Sigmoid colon (tissue), 7 donors: ENCODE data around the gene VGLL4. TPM values are rescaled to one million over a fixed set of nuclear protein-coding genes. Genes with fewer than 3 reads are reported as not detected.
A peak's percentile ranks its signal among the peaks of the same experiment; 100 is the strongest.

Source experiments
- DNase-seq: peaks from one replicate; pipeline ENCODE4 v3.0.0-alpha.2; 2019
- H3K27ac ChIP-seq, 4 donors: fragments of 200-600 bp; sonication (generic); one replicate each; pipeline ENCODE4 v1.5.1; 2016 to 2019; ENCODE audit warnings: mild to moderate bottlenecking in 1 of 4
- H3K27me3 ChIP-seq, 3 donors: fragments of 200-600 bp; sonication (generic); one replicate each; pipeline ENCODE4 v1.5.1; 2019; ENCODE audit warnings: mild to moderate bottlenecking in 1 of 3
- H3K36me3 ChIP-seq, 4 donors: fragments of 200-600 bp; sonication (generic); one replicate each; pipeline ENCODE4 v1.5.1; 2016 to 2019
- H3K4me1 ChIP-seq, 4 donors: fragments of 200-600 bp; sonication (generic); one replicate each; pipeline ENCODE4 v1.5.1; 2017 to 2019
- H3K4me3 ChIP-seq, 4 donors: fragments of 200-600 bp; sonication (generic); one replicate each; pipeline ENCODE4 v1.5.1; 2017 to 2019; ENCODE audit warnings: mild to moderate bottlenecking in 2 of 4, moderate library complexity in 1 of 4
- H3K9me3 ChIP-seq, 4 donors: fragments of 200-600 bp in 3 of 4; sonication (generic) in 3 of 4; one replicate each; pipeline versions ENCODE4 v1.5.1 to v1.6.1; 2013 to 2019
- EP300 ChIP-seq, 4 donors: sonication (generic); formaldehyde crosslinking; IDR thresholded peaks; one replicate each; pipeline ENCODE4 v1.6.1; 2017; ENCODE audit warnings: antibody characterized with exemption in 4 of 4
- POLR2A ChIP-seq, 2 donors: fragments of 450-650 bp; IDR thresholded peaks; one replicate each; pipeline ENCODE4 v1.6.1; 2016; ENCODE audit warnings: antibody characterized with exemption in 2 of 2, mild to moderate bottlenecking in 2 of 2, moderate library complexity in 2 of 2
- POLR2AphosphoS5 ChIP-seq, 4 donors: sonication (generic); formaldehyde crosslinking; IDR thresholded peaks; one replicate each; pipeline ENCODE4 v1.6.1; 2017; ENCODE audit warnings: antibody characterized with exemption in 4 of 4
- WGBS, 2 donors: extraction: QIAGEN DNeasy Blood & Tissue Kit; methylation state at CpG; one replicate each; pipeline ENCODE4 v1.1.7; 2013; 5-methylcytosine and 5-hydroxymethylcytosine counted together
- intact Hi-C: fragments of 100-400 bp; cut with DNase I; formaldehyde crosslinking; loops from one replicate; pipeline ENCODE4 v1.15.1; 2023
- polyA plus RNA-seq, 3 donors: library from polyadenylated mRNA; stranded (reverse); fragments of 200-250 nt; gene quantifications; one replicate each; pipeline ENCODE4 v1.2.3, GENCODE V29; 2013
- total RNA-seq, 4 donors: library from RNA; depleted of rRNA; stranded (reverse); fragments of >200 nt; gene quantifications; one replicate each; pipeline ENCODE4 v1.1.0, GENCODE V29; 2016
- TF ChIP-seq, protein P1 (sequence below), 4 experiments: fragments of 450-650 bp in 3 of 4; fragments of 200-600 bp in 1 of 4; IDR thresholded peaks; one replicate each; pipeline ENCODE4 v1.5.1; 2016 to 2019; ENCODE audit warnings: antibody characterized with exemption in 4 of 4, mild to moderate bottlenecking in 3 of 4, moderate library complexity in 2 of 4
- donor health status: healthy with polysubstance abuse.
- donor health status: Bipolar disorder and iron deficiency.
- donor health status: healthy.

VGLL4 gene
- total and polyA plus RNA-seq, 7 donors, result 26.4 to 56.5 (median 41.5) TPM

DNA sequence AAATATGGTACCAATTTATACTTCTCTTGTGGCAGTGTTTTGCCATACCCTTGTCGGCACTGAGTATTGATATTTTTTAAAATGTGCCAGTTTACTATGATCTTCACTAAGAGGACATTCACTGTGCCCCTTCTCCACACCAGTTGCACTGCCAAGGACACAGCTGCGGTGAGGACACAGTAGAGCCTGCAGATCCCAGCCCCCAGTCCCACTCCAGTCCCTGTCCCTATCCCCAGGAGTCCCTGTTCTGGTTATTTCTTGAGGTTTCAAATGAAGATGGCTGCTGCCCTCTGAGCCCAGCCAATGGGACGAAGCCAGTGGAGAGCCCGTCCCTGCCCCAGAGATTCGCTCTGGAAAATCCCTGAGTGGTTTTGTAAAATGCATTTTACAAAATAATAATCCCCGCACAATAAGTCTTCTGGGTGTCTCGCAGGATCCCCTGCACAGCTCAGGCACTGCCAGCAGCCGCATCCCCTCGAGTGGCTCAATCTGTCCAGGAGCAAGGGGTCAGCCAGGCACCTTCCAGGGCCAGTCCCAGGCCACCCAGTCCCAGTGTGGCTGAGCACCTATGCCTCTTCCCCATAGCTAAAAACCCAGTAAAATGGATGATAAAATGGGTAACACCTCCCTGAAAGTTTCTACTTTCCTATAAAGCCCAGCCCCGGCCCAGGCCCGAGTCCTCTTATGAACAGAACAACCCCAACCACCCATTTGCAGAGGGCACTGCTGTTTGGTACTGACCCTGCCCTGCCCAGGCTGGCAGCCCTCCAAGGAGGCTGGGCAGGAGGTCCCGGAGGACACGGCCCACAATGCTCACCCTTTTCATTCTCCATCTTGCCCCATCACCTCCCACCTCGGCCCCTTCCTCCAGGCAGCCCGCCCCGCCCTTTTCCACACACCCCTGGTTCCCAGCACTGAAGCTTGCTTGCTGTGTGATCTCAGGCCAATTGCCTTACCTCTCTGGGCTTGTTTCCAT lies 91.1 kb downstream of the VGLL4 start:
- WGBS, 2 donors, result 92 to 95% methylated on average over 16 of the region's 16 CpGs
- no peaks in the 10 kb centered on the region for H3K27me3 ChIP-seq
- TF ChIP-seq POLR2A (IDR thresholded peaks at IDR 0.05) (no peak), POLR2AphosphoS5 (IDR thresholded peaks at IDR 0.05) (no peak), EP300 (IDR thresholded peaks at IDR 0.05) (no peak)
- TF ChIP-seq, protein P1, sequence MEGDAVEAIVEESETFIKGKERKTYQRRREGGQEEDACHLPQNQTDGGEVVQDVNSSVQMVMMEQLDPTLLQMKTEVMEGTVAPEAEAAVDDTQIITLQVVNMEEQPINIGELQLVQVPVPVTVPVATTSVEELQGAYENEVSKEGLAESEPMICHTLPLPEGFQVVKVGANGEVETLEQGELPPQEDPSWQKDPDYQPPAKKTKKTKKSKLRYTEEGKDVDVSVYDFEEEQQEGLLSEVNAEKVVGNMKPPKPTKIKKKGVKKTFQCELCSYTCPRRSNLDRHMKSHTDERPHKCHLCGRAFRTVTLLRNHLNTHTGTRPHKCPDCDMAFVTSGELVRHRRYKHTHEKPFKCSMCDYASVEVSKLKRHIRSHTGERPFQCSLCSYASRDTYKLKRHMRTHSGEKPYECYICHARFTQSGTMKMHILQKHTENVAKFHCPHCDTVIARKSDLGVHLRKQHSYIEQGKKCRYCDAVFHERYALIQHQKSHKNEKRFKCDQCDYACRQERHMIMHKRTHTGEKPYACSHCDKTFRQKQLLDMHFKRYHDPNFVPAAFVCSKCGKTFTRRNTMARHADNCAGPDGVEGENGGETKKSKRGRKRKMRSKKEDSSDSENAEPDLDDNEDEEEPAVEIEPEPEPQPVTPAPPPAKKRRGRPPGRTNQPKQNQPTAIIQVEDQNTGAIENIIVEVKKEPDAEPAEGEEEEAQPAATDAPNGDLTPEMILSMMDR (IDR thresholded peaks at IDR 0.05), result no peak
- peaks cover 0 to 43% (median 32%) of the 10 kb centered on the region in 4 donors for H3K4me1 ChIP-seq
- DNase-seq, result peak; percentile 60
- H3K36me3 ChIP-seq, result peaks cover 0 to 8% (median 0%) of the 10 kb centered on the region in 4 donors
- H3K9me3 ChIP-seq, result no peaks in the 10 kb centered on the region
- peak overlapping the region in 1 of 4 donors; percentile 61 for H3K27ac ChIP-seq
- H3K4me3 ChIP-seq, result no peak overlapping the region
- intact Hi-C loops, result no loop called here

DNA sequence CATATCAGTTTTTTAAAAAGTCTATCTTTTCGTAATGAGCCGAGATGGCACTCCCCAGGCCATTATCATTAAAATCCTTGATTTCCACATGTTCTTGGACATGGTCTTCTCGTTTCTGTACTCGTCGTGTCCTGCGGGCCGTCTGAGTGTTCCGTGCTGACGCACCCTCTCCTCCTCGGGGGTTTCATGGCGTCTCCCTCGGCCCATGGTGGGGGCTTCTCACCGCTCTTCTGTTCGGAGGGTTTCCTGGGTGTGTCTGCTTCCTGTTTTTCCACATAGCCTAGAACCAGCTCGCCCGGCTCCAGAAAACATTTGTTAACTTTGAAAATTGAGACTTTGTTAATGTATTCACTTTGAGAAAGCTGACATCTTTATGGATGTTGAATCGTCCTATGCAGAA lies 92.7 kb downstream of the VGLL4 start:
- 88 to 90% methylated on average over 17 of the region's 17 CpGs for WGBS, 2 donors
- Histone ChIP-seq H3K4me1 (peaks cover 0 to 28% (median 20%) of the 10 kb centered on the region in 4 donors), H3K27ac (no peak overlapping the region), H3K4me3 (no peak overlapping the region), H3K27me3 (no peaks in the 10 kb centered on the region), H3K36me3 (peaks cover 0 to 8% (median 0%) of the 10 kb centered on the region in 4 donors), H3K9me3 (no peaks in the 10 kb centered on the region)
- peak; percentile 49 for DNase-seq
- TF ChIP-seq EP300 (IDR thresholded peaks at IDR 0.05) (no peak), POLR2AphosphoS5 (IDR thresholded peaks at IDR 0.05) (no peak), POLR2A (IDR thresholded peaks at IDR 0.05) (no peak)
- intact Hi-C loops, result no loop called here

DNA sequence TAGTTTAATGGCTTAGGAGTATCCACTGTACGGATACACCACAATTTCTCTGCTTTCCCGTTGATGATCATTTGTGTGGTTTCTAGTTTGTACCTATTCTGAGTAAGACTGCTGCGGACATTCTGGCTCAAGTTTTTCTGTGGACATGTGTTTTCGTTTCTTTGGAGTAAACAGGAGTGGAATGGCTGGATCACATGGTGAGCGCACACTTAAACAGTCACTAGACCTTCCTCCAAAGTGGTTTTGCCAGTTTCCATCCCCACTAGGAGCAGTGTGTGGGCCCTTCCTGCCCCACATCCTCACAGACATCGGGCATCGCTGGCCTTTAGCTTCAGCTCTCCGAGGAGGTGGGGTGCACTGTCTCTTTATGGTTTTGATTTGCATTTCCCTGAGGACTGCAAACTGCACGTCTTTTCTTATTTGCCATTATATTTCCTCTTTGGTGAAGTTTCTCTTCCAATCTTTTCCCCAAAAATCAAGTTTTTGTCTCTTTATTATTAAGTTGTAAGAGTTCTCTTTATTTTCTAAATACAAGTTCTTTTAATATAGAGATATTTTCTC lies 94.1 kb downstream of the VGLL4 start:
- 83 to 87% methylated on average over 9 of the region's 9 CpGs for WGBS, 2 donors

DNA sequence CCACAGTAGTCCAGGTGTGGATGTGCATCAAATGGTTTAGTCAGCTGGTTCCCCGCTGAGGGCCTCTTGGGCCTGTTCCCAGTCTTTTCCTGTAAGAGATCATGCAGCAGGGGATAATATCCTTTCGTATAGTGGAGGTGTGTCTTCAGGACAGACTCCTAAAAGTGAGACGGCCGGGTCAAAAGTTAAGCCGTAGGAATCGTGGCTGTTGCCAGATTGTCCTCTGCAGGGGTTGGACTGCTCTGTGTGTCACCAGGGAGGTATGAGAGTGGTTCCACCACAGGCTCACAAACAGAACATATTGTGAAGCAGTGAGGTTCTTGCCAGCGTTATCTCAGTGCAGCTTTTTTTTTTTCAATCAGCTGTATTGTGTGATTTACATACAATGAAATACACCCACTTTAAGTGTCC lies 95.0 kb downstream of the VGLL4 start:
- H3K4me1 ChIP-seq, result peaks cover 0 to 8% (median 6%) of the 10 kb centered on the region in 4 donors
- no peaks in the 10 kb centered on the region for H3K9me3 ChIP-seq
- H3K27me3 ChIP-seq, result no peaks in the 10 kb centered on the region
- 29 to 50% methylated on average over 7 of the region's 7 CpGs for WGBS, 2 donors
- peaks cover 0 to 2% (median 0%) of the 10 kb centered on the region in 4 donors for H3K36me3 ChIP-seq
- DNase-seq, result peak; percentile 70
- intact Hi-C loops, result no loop called here
- no peak overlapping the region for H3K4me3 ChIP-seq
- TF ChIP-seq, protein P1 (IDR thresholded peaks at IDR 0.05), result no peak
- TF ChIP-seq POLR2AphosphoS5 (IDR thresholded peaks at IDR 0.05) (no peak), POLR2A (IDR thresholded peaks at IDR 0.05) (no peak), EP300 (IDR thresholded peaks at IDR 0.05) (no peak)
- peak overlapping the region in 1 of 4 donors; percentile 48 for H3K27ac ChIP-seq

More for the DNA sequence above, 94.1 kb downstream of the VGLL4 start:
- Histone ChIP-seq H3K4me1 (peaks cover 0 to 14% (median 10%) of the 10 kb centered on the region in 4 donors), H3K4me3 (no peak overlapping the region), H3K27ac (no peak overlapping the region), H3K27me3 (no peaks in the 10 kb centered on the region), H3K9me3 (no peaks in the 10 kb centered on the region), H3K36me3 (peaks cover 0 to 8% (median 0%) of the 10 kb centered on the region in 4 donors)
- DNase-seq, result peak; percentile 26
- TF ChIP-seq POLR2A (IDR thresholded peaks at IDR 0.05), result no peak
- no peak for TF ChIP-seq POLR2AphosphoS5 (IDR thresholded peaks at IDR 0.05)
- no peak for TF ChIP-seq EP300 (IDR thresholded peaks at IDR 0.05)
- TF ChIP-seq, protein P1 (IDR thresholded peaks at IDR 0.05), result no peak
- intact Hi-C loops, result no loop called here

DNA sequence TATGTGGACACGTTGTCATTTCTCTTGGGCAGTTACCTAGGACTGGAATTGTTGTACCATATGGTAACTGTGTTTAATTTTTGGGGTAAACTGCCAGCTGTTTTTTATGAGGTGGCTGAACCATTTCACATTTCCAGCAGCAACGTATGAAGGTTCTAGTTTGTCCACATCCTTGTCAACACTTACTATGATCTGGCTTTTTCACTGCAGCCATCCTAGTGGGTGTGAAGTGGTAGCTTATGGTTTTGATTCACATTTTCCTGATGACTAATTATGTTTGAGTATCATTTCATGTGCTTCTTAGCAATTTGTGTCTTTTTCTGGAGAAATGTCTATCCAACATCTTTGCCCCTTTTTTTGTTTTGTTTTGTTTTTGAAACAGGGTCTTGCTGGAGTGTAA lies 96.2 kb downstream of the VGLL4 start:
- no peaks in the 10 kb centered on the region for H3K9me3 ChIP-seq
- intact Hi-C loops, result no loop called here
- no peak for DNase-seq
- TF ChIP-seq POLR2A (IDR thresholded peaks at IDR 0.05) (no peak), POLR2AphosphoS5 (IDR thresholded peaks at IDR 0.05) (no peak), EP300 (IDR thresholded peaks at IDR 0.05) (no peak)
- TF ChIP-seq, protein P1 (IDR thresholded peaks at IDR 0.05), result no peak
- WGBS, 2 donors, result 78 to 84% methylated on average over 2 of the region's 2 CpGs
- H3K4me1 ChIP-seq, result peaks cover 0 to 8% (median under 1%) of the 10 kb centered on the region in 4 donors
- no peaks in the 10 kb centered on the region for H3K36me3 ChIP-seq
- H3K4me3 ChIP-seq, result no peak overlapping the region
- no peak overlapping the region for H3K27ac ChIP-seq
- no peaks in the 10 kb centered on the region for H3K27me3 ChIP-seq
